HUES64 (cell line): ENCODE measurements around the gene STARD13.

Experiments used
- H3K27ac ChIP-seq: 2 replicates; pipeline ENCODE4 v1.7.0; 2013; ENCODE audit warnings: low read depth, low read length, inconsistent platforms
- H3K27me3 ChIP-seq: 2 replicates; pipeline ENCODE4 v1.6.1; 2013; ENCODE audit warnings: mild to moderate bottlenecking, low read length; ENCODE audit not compliant: insufficient read depth
- H3K36me3 ChIP-seq: 2 replicates; pipeline ENCODE4 v1.6.1; 2013; ENCODE audit warnings: mild to moderate bottlenecking, low read length; ENCODE audit not compliant: insufficient read depth
- H3K4me1 ChIP-seq: 2 replicates; pipeline ENCODE4 v1.6.1; 2013; ENCODE audit warnings: mild to moderate bottlenecking, low read length, moderate library complexity; ENCODE audit not compliant: insufficient read depth
- H3K4me3 ChIP-seq: 2 replicates; pipeline ENCODE4 v1.5.1; 2013; ENCODE audit warnings: mild to moderate bottlenecking, low read length, moderate library complexity
- H3K9ac ChIP-seq: 2 replicates; pipeline ENCODE4 v1.6.1; 2013; ENCODE audit warnings: mild to moderate bottlenecking, low read depth, low read length
- H3K9me3 ChIP-seq: 2 replicates; pipeline ENCODE4 v1.6.1; 2013; ENCODE audit warnings: low read depth, low read length; ENCODE audit not compliant: insufficient read depth
- WGBS: fragments of 150-250, 120-280 bp; methylation state at CpG from one replicate; pipeline ENCODE4 v1.1.7; 2013; ENCODE audit warnings: missing lambda C conversion rate; 5-methylcytosine and 5-hydroxymethylcytosine counted together

The STARD13 gene

GRCh38 chr13:33107361-33107760, 178.2 kb downstream of the STARD13 start:
- H3K36me3 ChIP-seq: no peaks in the 10 kb centered on the region; the same call in 1 of the 2 replicates
- no peak overlapping the region for H3K4me3 ChIP-seq
- no peaks in the 10 kb centered on the region for H3K9me3 ChIP-seq
- H3K9ac ChIP-seq: no peak overlapping the region
- no peaks in the 10 kb centered on the region for H3K27me3 ChIP-seq
- H3K27ac ChIP-seq: no peak overlapping the region
- H3K4me1 ChIP-seq: no peaks in the 10 kb centered on the region
- 92% methylated on average over 2 of the region's 2 CpGs for WGBS

GRCh38 chr13:33106656-33107360, 178.7 kb downstream of the STARD13 start:
- no peak overlapping the region for H3K9ac ChIP-seq
- no peaks in the 10 kb centered on the region for H3K4me1 ChIP-seq
- no peaks in the 10 kb centered on the region; the same call in 1 of the 2 replicates for H3K36me3 ChIP-seq
- WGBS: 91% methylated on average over 7 of the region's 7 CpGs
- no peaks in the 10 kb centered on the region for H3K27me3 ChIP-seq
- no peak overlapping the region for H3K4me3 ChIP-seq
- H3K9me3 ChIP-seq: no peaks in the 10 kb centered on the region
- H3K27ac ChIP-seq: no peak overlapping the region

- Histone ChIP-seq H3K36me3 (no peaks in the 10 kb centered on the region; the same call in 1 of the 2 replicates), H3K27me3 (no peaks in the 10 kb centered on the region), H3K9ac (no peak overlapping the region), H3K4me1 (no peaks in the 10 kb centered on the region), H3K4me3 (no peak overlapping the region), H3K9me3 (no peaks in the 10 kb centered on the region), H3K27ac (no peak overlapping the region)
- WGBS: 92% methylated on average over 9 of the region's 9 CpGs
These were observed 180.1 kb downstream of the STARD13 start for GRCh38 chr13:33105387-33106005.

- no peak overlapping the region for H3K9ac ChIP-seq
- H3K4me1 ChIP-seq: no peaks in the 10 kb centered on the region
- WGBS: 90% methylated on average over 4 of the region's 4 CpGs
- H3K27ac ChIP-seq: no peak overlapping the region
- no peak overlapping the region for H3K4me3 ChIP-seq
- no peaks in the 10 kb centered on the region for H3K27me3 ChIP-seq
- no peaks in the 10 kb centered on the region; the same call in 1 of the 2 replicates for H3K36me3 ChIP-seq
- H3K9me3 ChIP-seq: no peaks in the 10 kb centered on the region
These were observed 182.1 kb downstream of the STARD13 start for GRCh38 chr13:33103457-33103856.

GRCh38 chr13:33101835-33102234, 183.7 kb downstream of the STARD13 start:
- WGBS: 98% methylated on average over 2 of the region's 2 CpGs

GRCh38 chr13:33100886-33101285, 184.7 kb downstream of the STARD13 start:
- H3K27ac ChIP-seq: no peak overlapping the region
- WGBS: 100% methylated on average over 3 of the region's 3 CpGs
- H3K27me3 ChIP-seq: no peaks in the 10 kb centered on the region
- H3K4me3 ChIP-seq: no peak overlapping the region
- H3K9ac ChIP-seq: no peak overlapping the region
- no peaks in the 10 kb centered on the region for H3K9me3 ChIP-seq
- no peaks in the 10 kb centered on the region for H3K36me3 ChIP-seq
- no peaks in the 10 kb centered on the region for H3K4me1 ChIP-seq

More at GRCh38 chr13:33101835-33102234, 183.7 kb downstream of the STARD13 start:
- Histone ChIP-seq H3K9me3 (no peaks in the 10 kb centered on the region), H3K27me3 (no peaks in the 10 kb centered on the region), H3K36me3 (no peaks in the 10 kb centered on the region; the same call in 1 of the 2 replicates), H3K27ac (no peak overlapping the region), H3K9ac (no peak overlapping the region), H3K4me1 (no peaks in the 10 kb centered on the region), H3K4me3 (no peak overlapping the region)

- Histone ChIP-seq H3K9me3 (no peaks in the 10 kb centered on the region), H3K27me3 (no peaks in the 10 kb centered on the region), H3K36me3 (no peaks in the 10 kb centered on the region), H3K9ac (no peak overlapping the region), H3K4me3 (no peak overlapping the region), H3K4me1 (no peaks in the 10 kb centered on the region), H3K27ac (no peak overlapping the region)
- 58% methylated on average over 3 of the region's 3 CpGs for WGBS
These were observed 185.7 kb downstream of the STARD13 start for GRCh38 chr13:33099860-33100259.

GRCh38 chr13:33096886-33097605, 188.5 kb downstream of the STARD13 start:
- Histone ChIP-seq H3K9me3 (no peaks in the 10 kb centered on the region), H3K27ac (no peak overlapping the region), H3K27me3 (no peaks in the 10 kb centered on the region), H3K9ac (no peak overlapping the region), H3K4me3 (no peak overlapping the region), H3K36me3 (no peaks in the 10 kb centered on the region), H3K4me1 (peaks cover 4% of the 10 kb centered on the region)
- WGBS: 98% methylated on average over 2 of the region's 2 CpGs

GRCh38 chr13:33092073-33092987, 193.2 kb downstream of the STARD13 start:
- 79% methylated on average over 10 of the region's 11 CpGs for WGBS
- H3K27ac ChIP-seq: peak overlapping the region; percentile 58; the same call in 1 of the 2 replicates
- no peaks in the 10 kb centered on the region for H3K36me3 ChIP-seq

GRCh38 chr13:33091415-33091774, 194.2 kb downstream of the STARD13 start:
- Histone ChIP-seq H3K4me3 (no peak overlapping the region), H3K27me3 (no peaks in the 10 kb centered on the region), H3K9ac (no peak overlapping the region), H3K9me3 (no peaks in the 10 kb centered on the region), H3K36me3 (no peaks in the 10 kb centered on the region), H3K4me1 (peaks cover 10% of the 10 kb centered on the region), H3K27ac (no peak overlapping the region)
- 97% methylated on average over 5 of the region's 5 CpGs for WGBS

More at GRCh38 chr13:33092073-33092987, 193.2 kb downstream of the STARD13 start:
- Histone ChIP-seq H3K27me3 (no peaks in the 10 kb centered on the region), H3K4me3 (no peak overlapping the region), H3K4me1 (peaks cover 10% of the 10 kb centered on the region), H3K9ac (no peak overlapping the region), H3K9me3 (no peaks in the 10 kb centered on the region)
